NOMO-1 treated with dmso at 0.1 percent for 144 hours (cell line): ENCODE measurements around the gene PBX1.

ENCODE experiments used
- DNase-seq: peaks from one replicate; lab custom pipeline; 2025; ENCODE audit not compliant: unreplicated experiment; lab: John Stamatoyannopoulos, UW

The PBX1 gene

DNA sequence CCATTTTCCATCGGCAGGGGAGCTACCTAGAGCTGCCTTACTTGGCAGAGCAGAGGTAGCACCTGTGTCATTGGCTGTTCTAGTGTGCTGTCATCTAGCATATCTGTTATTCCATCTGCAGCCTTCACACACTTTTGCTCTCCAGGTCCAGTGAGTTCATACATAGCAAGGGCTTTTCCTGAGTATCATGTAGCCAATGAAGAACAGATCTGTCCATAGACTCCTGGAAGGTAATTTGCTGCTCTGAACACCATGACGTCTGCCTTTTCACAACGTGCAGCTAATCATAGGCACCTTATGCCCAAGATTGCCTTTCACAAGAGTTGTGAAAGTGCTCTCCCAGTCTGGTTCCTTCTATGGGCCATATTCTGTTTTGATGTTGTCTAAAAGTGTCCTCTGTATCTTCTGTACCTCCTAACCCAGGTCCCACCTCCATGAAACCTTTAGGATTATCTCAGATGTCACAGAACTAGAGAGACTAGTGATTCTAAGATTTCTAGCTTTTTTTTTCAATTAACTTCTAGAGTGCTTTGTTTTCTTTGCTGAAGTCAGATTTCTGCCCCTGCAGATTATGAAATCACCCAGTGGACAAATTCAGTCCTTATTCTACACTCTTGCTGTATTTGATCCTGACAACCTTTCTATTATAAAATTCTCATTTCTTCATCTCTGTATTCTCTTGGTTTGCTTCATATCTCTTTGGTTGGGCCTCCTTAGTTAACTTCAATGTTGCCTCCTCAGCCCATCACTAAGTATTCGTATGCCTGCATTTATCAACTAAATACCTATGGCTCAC is 134.8 kb downstream of the PBX1 start:
- no peak for DNase-seq

- no peak for DNase-seq
Observed at GRCh38 chr1:164694505-164694904, 135.5 kb downstream of the PBX1 start.

DNA sequence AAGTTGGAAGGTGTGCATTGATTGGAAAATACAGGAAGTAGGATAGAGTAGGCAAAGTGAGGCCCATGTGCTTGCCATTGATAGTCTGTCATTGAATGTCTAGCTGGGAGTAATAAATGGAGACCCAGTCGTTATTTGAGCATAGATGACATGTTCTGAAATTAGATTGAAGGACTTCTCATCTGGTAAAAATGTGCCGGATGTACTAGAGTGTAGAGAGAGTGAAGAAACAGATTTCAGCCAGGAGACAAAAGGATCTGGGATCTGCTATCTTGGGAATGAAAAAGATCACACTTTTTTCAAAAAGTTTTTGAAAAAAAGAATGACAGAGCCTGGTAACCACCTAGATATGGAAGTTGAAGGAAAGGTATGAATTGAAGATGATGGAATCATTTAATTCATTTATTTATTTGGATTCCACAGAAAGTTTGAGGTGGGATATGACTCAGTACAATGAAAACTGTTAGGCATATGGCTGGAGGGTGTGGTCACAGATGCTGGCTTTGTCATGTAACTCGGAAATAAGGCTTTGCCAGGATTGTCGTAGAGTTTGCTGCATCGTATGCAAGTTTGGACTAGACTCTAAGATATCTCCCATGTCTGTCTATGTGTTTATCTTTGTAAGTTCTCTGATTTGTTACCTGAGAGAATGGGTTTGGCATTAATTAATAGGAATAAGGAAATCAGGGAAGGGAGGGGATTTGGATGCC is 137.1 kb downstream of the PBX1 start:
- DNase-seq, result no peak

GRCh38 chr1:164699815-164700491 is 141.0 kb downstream of the PBX1 start:
- no peak for DNase-seq

GRCh38 chr1:164700683-164701082 is 141.7 kb downstream of the PBX1 start:
- DNase-seq, result no peak

DNA sequence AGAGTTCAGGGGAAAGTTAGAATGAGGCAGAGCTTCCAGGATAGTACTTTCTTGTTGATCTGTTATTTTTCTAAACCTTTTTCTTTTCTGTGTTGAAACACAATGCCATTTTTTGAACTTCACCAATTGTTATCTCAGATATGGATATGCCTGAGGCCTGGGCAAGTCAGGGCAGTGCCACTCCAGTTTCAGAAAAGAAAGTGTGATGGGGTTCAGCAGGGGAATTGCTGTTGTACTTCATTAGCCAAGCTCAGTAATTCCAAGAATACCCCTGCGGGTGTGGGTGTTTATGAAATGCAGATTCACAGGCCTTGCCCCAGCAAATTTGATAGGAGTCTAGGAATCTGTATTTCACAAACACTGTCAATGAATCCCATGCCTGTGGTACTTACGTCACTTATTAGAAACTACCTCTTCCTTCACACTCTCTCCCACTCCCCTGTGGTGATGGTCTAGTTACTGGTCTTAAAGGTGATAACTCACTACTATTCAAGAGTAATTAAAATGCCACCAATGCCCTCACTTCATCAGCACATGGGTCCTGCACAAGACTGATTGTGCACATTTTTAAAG is 142.3 kb downstream of the PBX1 start:
- DNase-seq, result no peak

GRCh38 chr1:164702216-164702615 is 143.2 kb downstream of the PBX1 start:
- DNase-seq, result no peak

- DNase-seq, result no peak
Observed at GRCh38 chr1:164702664-164703063, 143.7 kb downstream of the PBX1 start.

- DNase-seq, result no peak
Observed at GRCh38 chr1:164703463-164703862, 144.5 kb downstream of the PBX1 start.

GRCh38 chr1:164703960-164704411 is 145.0 kb downstream of the PBX1 start:
- no peak for DNase-seq

DNA sequence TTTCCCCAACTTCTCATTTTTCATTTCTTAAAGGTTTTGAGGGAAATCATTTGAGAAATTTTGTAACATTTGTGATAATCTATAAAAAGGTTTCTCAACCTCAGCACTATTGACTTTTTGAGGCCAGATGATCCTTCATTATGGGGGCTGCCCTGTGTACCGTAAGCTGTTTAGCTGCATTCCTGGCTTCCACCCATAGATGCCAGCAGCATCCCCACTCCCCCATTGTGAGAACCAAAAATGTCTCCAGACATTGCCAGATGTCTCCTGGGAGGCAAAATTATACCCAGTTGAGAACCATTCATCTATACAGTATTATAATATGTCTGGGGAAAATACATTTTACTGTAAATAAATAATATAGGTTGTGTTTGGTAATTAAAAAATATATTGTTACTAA is 146.0 kb downstream of the PBX1 start:
- DNase-seq, result no peak

- DNase-seq, result no peak
Observed at GRCh38 chr1:164706606-164706987, 147.6 kb downstream of the PBX1 start.

GRCh38 chr1:164707868-164708331 is 148.9 kb downstream of the PBX1 start:
- no peak for DNase-seq

- no peak for DNase-seq
Observed at GRCh38 chr1:164708596-164708995, 149.6 kb downstream of the PBX1 start.

- no peak for DNase-seq
Observed at GRCh38 chr1:164709126-164709525, 150.1 kb downstream of the PBX1 start.

GRCh38 chr1:164709541-164710278 is 150.7 kb downstream of the PBX1 start:
- DNase-seq, result no peak

- DNase-seq, result no peak
Observed at GRCh38 chr1:164712131-164713036, 153.4 kb downstream of the PBX1 start.

GRCh38 chr1:164713456-164714207 is 154.6 kb downstream of the PBX1 start:
- DNase-seq, result no peak
